ENCODE data around the gene ZNF784.

- TF ChIP-seq CTCF (IDR thresholded peaks at IDR 0.05), result no peak
- no peak for TF ChIP-seq POLR2AphosphoS5 (IDR thresholded peaks at IDR 0.05)
- TF ChIP-seq EP300 (IDR thresholded peaks at IDR 0.05), result no peak
Measured at GRCh38 chr19:55659822-55660221, 35.5 kb upstream of the ZNF784 start.
